ENCODE measurements around the gene ITGB5. TPM values are rescaled to one million over a fixed set of nuclear protein-coding genes. Genes with fewer than 3 reads are reported as not detected.

Gene ITGB5
- total and polyA plus RNA-seq, 4 donors = 16.9 to 66.6 (median 48.0) TPM

- Histone ChIP-seq H3K4me1 (ENCODE audit: control insufficient read depth in 4 of 4, insufficient read depth in 4 of 4, low read length in 3 of 4) (peaks cover 6 to 21% (median 15%) of the 10 kb centered on the region in 4 donors), H3K36me3 (ENCODE audit: control insufficient read depth in 4 of 4, insufficient read depth in 3 of 4, low read depth in 1 of 4, low read length in 3 of 4) (no peaks in the 10 kb centered on the region), H3K9ac (ENCODE audit: low read depth in 1 of 2, low read length in 2 of 2) (peak overlapping the region in 1 of 2 donors; percentile 47), H3K9me3 (ENCODE audit: control insufficient read depth in 4 of 4, low read length in 3 of 4) (no peaks in the 10 kb centered on the region), H3K27me3 (ENCODE audit: control insufficient read depth in 4 of 4, insufficient read depth in 4 of 4, low read length in 3 of 4) (no peaks in the 10 kb centered on the region), H3K4me3 (ENCODE audit: low read depth in 1 of 3, low read length in 3 of 3) (no peak overlapping the region), H3K27ac (ENCODE audit: low read depth in 1 of 2, low read length in 2 of 2) (peak overlapping the region; percentile 64 to 95)
- no peak for DNase-seq (ENCODE audit: low spot score)
- TF ChIP-seq HNF4A (conservative IDR thresholded peaks at IDR 0.05) (peak; percentile 87 to 90), FOXA2 (IDR thresholded peaks at IDR 0.05) (peak; percentile 74), ATF3 (IDR thresholded peaks at IDR 0.05) (peak; percentile 94), CTCF (IDR thresholded peaks at IDR 0.05; ENCODE audit: low read depth, low read length, missing input control) (no peak), REST (IDR thresholded peaks at IDR 0.05) (peak; percentile 62), SP1 (IDR thresholded peaks at IDR 0.05) (peak; percentile 82), RAD21 (IDR thresholded peaks at IDR 0.05) (peak; percentile 53 to 62), YY1 (IDR thresholded peaks at IDR 0.05) (peak; percentile 58), TAF1 (conservative IDR thresholded peaks at IDR 0.05) (no peak), NR2F2 (IDR thresholded peaks at IDR 0.05) (peak; percentile 99), EGR1 (IDR thresholded peaks at IDR 0.05; ENCODE audit: low read depth in 2 of 2) (peak; percentile 79 to 95), HNF4G (IDR thresholded peaks at IDR 0.05) (peak; percentile 71), RXRA (IDR thresholded peaks at IDR 0.05) (peak; percentile 56 to 89), FOXA1 (IDR thresholded peaks at IDR 0.05) (no peak), GABPA (IDR thresholded peaks at IDR 0.05 in 1 of 2, conservative IDR thresholded peaks at IDR 0.05 in 1 of 2) (peak; percentile 59 to 87), MAX (IDR thresholded peaks at IDR 0.05) (peak; percentile 95), ZBTB33 (IDR thresholded peaks at IDR 0.05) (peak; percentile 55), JUND (IDR thresholded peaks at IDR 0.05) (peak; percentile 99 to 100)
- 17% methylated on average over 6 of the region's 6 CpGs for WGBS
Measured at GRCh38 chr3:124878561-124879336, 8.4 kb downstream of the ITGB5 start.

All from liver (tissue), 9 donors.